CD4-positive, CD25-positive, alpha-beta regulatory T cell (primary cell): Measurements from ENCODE around the gene LCAT. TPM values are rescaled to one million over a fixed set of nuclear protein-coding genes. Genes with fewer than 3 reads are reported as not detected.

Source experiments
- ATAC-seq, 2 donors: fragments of 150-1000 bp; cut with Tn5 transposase; one replicate each; pipeline ENCODE4 v1.10.0; 2021; ENCODE audit warnings: low read depth in 2 of 2, moderate number of reproducible peaks in 2 of 2, moderate library complexity in 1 of 2
- DNase-seq, 3 donors: peaks; one replicate each; pipeline versions ENCODE4 v3.0.0 to v3.0.0-alpha.2; 2012 to 2022; ENCODE audit warnings: mixed read lengths in 1 of 3
- H3K27ac ChIP-seq: one replicate; pipeline ENCODE4 v1.7.0; 2013; ENCODE audit warnings: mild to moderate bottlenecking, low read length; ENCODE audit not compliant: insufficient read depth, poor library complexity, severe bottlenecking
- H3K27me3 ChIP-seq: one replicate; pipeline ENCODE4 v1.7.0; 2013; ENCODE audit warnings: low read length; ENCODE audit not compliant: control insufficient read depth, insufficient read depth
- H3K36me3 ChIP-seq: one replicate; pipeline ENCODE4 v1.7.0; 2013; ENCODE audit warnings: mild to moderate bottlenecking, low read length, moderate library complexity; ENCODE audit not compliant: control insufficient read depth, insufficient read depth
- H3K4me1 ChIP-seq: 2 replicates; pipeline ENCODE4 v1.7.0; 2013; ENCODE audit warnings: mild to moderate bottlenecking, low read length; ENCODE audit not compliant: insufficient read depth, control insufficient read depth, poor library complexity, severe bottlenecking
- H3K4me3 ChIP-seq: one replicate; pipeline ENCODE4 v1.7.0; 2013; ENCODE audit warnings: low read depth, mild to moderate bottlenecking, low read length, moderate library complexity
- H3K9me3 ChIP-seq, 2 experiments: 1 replicate in 1 of 2; 2 replicates in 1 of 2; pipeline ENCODE4 v1.7.0; 2013; ENCODE audit warnings: low read length in 2 of 2, mild to moderate bottlenecking in 1 of 2, moderate library complexity in 1 of 2; ENCODE audit not compliant: control insufficient read depth in 2 of 2
- H3K27ac Mint-ChIP-seq, 3 donors: one replicate each; pipeline ENCODE4 v1.8.0; 2020 to 2022; ENCODE audit warnings: mild to moderate bottlenecking in 3 of 3, mixed read lengths in 3 of 3, moderate library complexity in 2 of 3
- H3K27me3 Mint-ChIP-seq: one replicate; pipeline ENCODE4 v1.8.0; 2022; ENCODE audit warnings: mild to moderate bottlenecking, mixed read lengths
- H3K36me3 Mint-ChIP-seq: one replicate; pipeline ENCODE4 v1.8.0; 2020; ENCODE audit warnings: mixed read lengths
- H3K4me1 Mint-ChIP-seq, 4 donors: one replicate each; pipeline ENCODE4 v1.8.0; 2020 to 2022; ENCODE audit warnings: mixed read lengths in 4 of 4, mild to moderate bottlenecking in 1 of 4
- H3K4me3 Mint-ChIP-seq, 4 donors: one replicate each; pipeline ENCODE4 v1.8.0; 2020 to 2022; ENCODE audit warnings: mild to moderate bottlenecking in 4 of 4, mixed read lengths in 4 of 4, moderate library complexity in 3 of 4
- H3K9me3 Mint-ChIP-seq, 7 donors: one replicate each; pipeline ENCODE4 v1.8.0; 2020 to 2022; ENCODE audit warnings: mixed read lengths in 7 of 7, mild to moderate bottlenecking in 3 of 7, moderate library complexity in 2 of 7
- polyA plus RNA-seq, 4 donors: library from polyadenylated mRNA; unstranded; fragments of 300-500 nt; fragmentation: Illumina TruSeq; gene quantifications; one replicate each; pipeline ENCODE4 v1.2.3, GENCODE V29; 2021
- total RNA-seq: library from RNA; stranded (reverse); gene quantifications from one replicate; pipeline ENCODE4 v1.2.3, GENCODE V29; 2022

LCAT gene
- total and polyA plus RNA-seq, 5 donors from 2014 or later: 0.25 to 11.0 (median 0.76) TPM

DNA sequence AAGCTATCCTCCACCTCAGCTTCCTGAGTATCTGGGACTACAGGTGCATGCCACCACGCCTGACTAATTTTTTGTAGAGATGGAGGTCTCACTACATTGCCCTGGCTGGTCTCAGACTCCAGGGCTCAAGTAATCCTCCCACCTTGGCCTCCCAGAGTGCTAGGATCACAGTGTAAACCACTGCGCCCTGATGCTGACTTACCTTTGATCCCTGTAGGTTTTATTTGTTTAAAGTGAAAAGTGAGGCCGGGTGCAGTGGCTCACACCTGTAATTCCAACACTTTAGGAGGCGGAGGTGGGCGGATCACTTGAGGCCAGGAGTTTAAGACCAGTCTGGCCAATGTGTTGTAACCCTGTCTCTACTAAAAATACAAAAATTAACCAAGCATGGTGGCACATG, 42.2 kb downstream of the LCAT start:
- Histone ChIP-seq H3K27me3 (no peaks in the 10 kb centered on the region), H3K4me1 (no peaks in the 10 kb centered on the region), H3K27ac (no peak overlapping the region), H3K4me3 (no peak overlapping the region), H3K36me3 (no peaks in the 10 kb centered on the region), H3K9me3 (no peaks in the 10 kb centered on the region)
- H3K27me3 Mint-ChIP-seq: no peaks in the 10 kb centered on the region
- H3K9me3 Mint-ChIP-seq: no peaks in the 10 kb centered on the region
- H3K4me3 Mint-ChIP-seq: no peak overlapping the region
- no peak for DNase-seq
- no peak overlapping the region for H3K27ac Mint-ChIP-seq
- peaks cover 9% of the 10 kb centered on the region for H3K36me3 Mint-ChIP-seq
- no peak for ATAC-seq
- H3K4me1 Mint-ChIP-seq: peaks cover 6 to 41% (median 23%) of the 10 kb centered on the region in 4 donors

DNA sequence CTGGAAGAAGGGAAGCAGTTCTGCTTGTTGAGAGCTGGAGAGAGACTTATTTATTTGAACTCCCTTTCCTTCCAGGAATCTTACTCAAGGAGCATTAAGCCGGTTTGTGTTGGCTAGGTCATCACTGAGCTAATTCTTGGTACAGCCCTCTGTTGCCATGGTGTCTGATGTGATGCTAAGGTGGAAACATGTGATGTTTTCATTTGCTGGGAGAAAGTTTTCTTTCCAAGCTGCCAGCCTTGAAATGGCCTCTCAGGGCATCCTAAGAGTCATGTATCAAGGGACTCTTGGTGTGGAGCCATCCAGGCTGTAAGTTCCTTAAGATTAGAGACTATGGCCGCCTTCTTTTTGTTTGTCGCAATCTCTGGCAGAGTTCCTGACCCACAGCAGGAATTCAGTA, 46.7 kb downstream of the LCAT start:
- peaks cover 4% of the 10 kb centered on the region for H3K36me3 Mint-ChIP-seq
- no peak overlapping the region for H3K27ac Mint-ChIP-seq
- no peaks in the 10 kb centered on the region for H3K36me3 ChIP-seq
- peaks cover 14 to 68% (median 41%) of the 10 kb centered on the region in 4 donors for H3K4me1 Mint-ChIP-seq
- no peaks in the 10 kb centered on the region for H3K9me3 Mint-ChIP-seq
- ATAC-seq: no peak
- H3K9me3 ChIP-seq: no peaks in the 10 kb centered on the region
- no peaks in the 10 kb centered on the region for H3K27me3 ChIP-seq
- H3K27me3 Mint-ChIP-seq: no peaks in the 10 kb centered on the region
- H3K4me1 ChIP-seq: peaks cover 18% of the 10 kb centered on the region
- peak overlapping the region in 1 of 4 donors; percentile 9 for H3K4me3 Mint-ChIP-seq
- no peak for DNase-seq
- H3K4me3 ChIP-seq: no peak overlapping the region
- no peak overlapping the region for H3K27ac ChIP-seq

DNA sequence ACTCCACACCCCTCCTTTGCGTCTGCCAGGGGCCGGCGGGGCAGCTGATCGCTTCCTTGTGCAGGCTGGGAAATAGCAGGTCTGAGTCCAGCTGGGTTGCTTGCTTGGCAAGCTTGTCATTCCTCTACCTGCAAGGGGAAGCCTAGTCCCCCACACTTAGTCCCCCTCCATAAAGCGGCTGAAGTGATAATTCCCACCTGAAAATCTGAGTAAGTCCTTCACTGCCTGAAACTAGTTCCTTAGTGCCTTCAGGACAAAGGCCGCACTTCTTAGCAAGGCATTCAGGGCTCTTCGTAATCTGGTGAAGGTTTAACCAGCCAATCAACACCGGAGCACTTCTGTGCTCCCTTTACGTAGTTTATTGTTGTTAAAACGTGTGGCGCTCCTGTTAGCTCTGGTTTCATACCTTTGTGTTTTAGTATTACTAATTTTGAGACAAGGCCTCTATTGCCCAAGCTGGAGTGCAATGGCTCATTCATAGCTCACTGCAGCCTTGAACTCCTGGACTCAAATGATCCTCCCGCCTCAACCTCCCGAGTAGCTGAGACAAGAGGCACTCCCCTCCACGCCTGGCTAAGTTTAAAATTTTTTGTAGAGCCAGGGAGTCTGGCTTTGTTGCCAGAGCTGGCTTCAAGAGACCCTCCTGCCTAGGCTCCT, 50.0 kb downstream of the LCAT start:
- DNase-seq: peak in 1 of 3 donors; percentile 45
- H3K27me3 Mint-ChIP-seq: no peaks in the 10 kb centered on the region
- H3K4me3 Mint-ChIP-seq: peak overlapping the region; percentile 95 to 99 (median 98)
- peaks cover 14 to 55% (median 32%) of the 10 kb centered on the region in 4 donors for H3K4me1 Mint-ChIP-seq
- Histone ChIP-seq H3K27me3 (no peaks in the 10 kb centered on the region), H3K27ac (peak overlapping the region; percentile 86), H3K36me3 (no peaks in the 10 kb centered on the region), H3K4me3 (peak overlapping the region; percentile 87), H3K4me1 (peaks cover 18% of the 10 kb centered on the region), H3K9me3 (no peaks in the 10 kb centered on the region)
- H3K9me3 Mint-ChIP-seq: no peaks in the 10 kb centered on the region
- H3K27ac Mint-ChIP-seq: peak overlapping the region; percentile 80 to 97 (median 97)
- H3K36me3 Mint-ChIP-seq: no peaks in the 10 kb centered on the region
- no peak for ATAC-seq

DNA sequence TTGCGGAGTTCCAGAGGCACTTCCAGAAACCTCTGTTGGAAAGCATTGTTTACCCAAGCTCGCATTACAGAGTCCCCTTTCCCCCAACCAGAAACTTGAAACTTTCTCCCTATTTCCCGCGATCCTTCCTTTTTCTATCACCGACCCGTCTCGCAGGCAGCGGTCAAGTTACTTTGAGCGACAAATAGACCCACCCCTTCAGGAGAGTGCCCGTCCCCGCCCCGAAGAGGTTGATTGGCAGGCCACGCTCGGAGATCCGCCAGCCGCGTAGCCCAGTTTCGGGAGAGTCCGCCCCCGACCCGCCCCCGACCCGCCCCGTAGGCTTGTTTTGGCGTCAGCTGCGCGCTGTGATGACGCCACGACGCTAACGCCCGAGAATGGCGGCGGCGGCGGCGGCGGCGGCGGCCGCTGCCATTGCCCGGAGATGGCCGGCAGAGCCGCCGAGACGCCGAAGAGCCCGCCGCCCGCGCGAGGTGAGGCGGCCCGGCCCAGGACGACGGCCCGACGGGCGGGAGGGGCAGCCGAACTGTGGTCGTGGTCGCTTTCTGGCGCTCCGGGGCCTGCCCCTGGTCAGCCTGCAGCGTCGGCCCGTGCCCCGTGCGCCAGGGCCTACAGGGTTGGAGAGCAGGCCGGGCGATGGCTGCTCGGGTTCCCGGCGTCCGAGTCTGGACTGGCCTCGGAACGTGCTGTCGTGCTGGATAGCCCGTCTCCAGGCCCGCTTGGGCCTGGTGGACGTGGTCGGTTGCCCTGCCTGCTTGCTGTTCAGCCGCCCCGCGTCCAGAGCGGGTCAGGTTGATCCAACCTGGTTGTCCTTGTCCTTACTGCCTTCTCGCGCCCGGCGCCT, 50.8 kb downstream of the LCAT start, which contains the start of gene PSKH1:
TSS of gene PSKH1 (plus strand) at position 356 of the 844 bp plus-strand sequence. CDS start 15,496 bp downstream, outside the sequence.
- H3K4me1 Mint-ChIP-seq: peaks cover 14 to 49% (median 32%) of the 10 kb centered on the region in 4 donors
- H3K4me3 Mint-ChIP-seq: peak within 1 kb of the TSS; percentile 95 to 99 (median 98)
- Histone ChIP-seq H3K36me3 (no peaks in the 10 kb centered on the region), H3K27ac (peak within 1 kb of the TSS; percentile 86), H3K27me3 (no peaks in the 10 kb centered on the region), H3K9me3 (no peaks in the 10 kb centered on the region), H3K4me1 (peaks cover 18% of the 10 kb centered on the region), H3K4me3 (peak within 1 kb of the TSS; percentile 93)
- DNase-seq (peak; percentile 89 to 96 (median 93)), ATAC-seq (peak; percentile 98 to 99)
- H3K9me3 Mint-ChIP-seq: no peaks in the 10 kb centered on the region
- H3K27ac Mint-ChIP-seq: peak within 1 kb of the TSS; percentile 80 to 97 (median 97)
- no peaks in the 10 kb centered on the region for H3K36me3 Mint-ChIP-seq
- H3K27me3 Mint-ChIP-seq: no peaks in the 10 kb centered on the region

DNA sequence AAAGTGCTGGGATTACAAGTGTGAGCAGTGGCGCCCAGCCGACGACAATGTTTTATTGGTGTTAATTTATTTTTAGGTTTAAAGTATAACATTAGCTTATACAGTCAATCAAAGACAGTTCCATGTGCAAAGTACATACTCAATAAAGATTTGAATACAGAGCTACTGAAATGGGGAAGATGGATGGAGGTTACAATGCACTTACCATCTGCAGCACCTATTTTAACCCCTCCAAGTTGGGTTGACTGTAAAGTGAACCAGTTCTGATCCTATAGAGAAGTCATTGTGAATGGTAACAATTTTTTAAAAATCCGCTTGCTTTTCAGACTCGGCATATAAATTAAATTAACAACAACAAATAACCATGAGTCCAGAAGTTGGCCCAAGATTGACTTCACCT, 51.5 kb downstream of the LCAT start:
- no peaks in the 10 kb centered on the region for H3K36me3 ChIP-seq
- ATAC-seq (no peak), DNase-seq (no peak)
- Mint-ChIP-seq H3K4me3 (peak overlapping the region; percentile 89 to 99 (median 92)), H3K9me3 (no peaks in the 10 kb centered on the region), H3K36me3 (no peaks in the 10 kb centered on the region), H3K27ac (peak overlapping the region in 2 of 3 donors; percentile 90 to 97), H3K4me1 (peaks cover 14 to 47% (median 30%) of the 10 kb centered on the region in 4 donors), H3K27me3 (no peaks in the 10 kb centered on the region)
- H3K27ac ChIP-seq: peak overlapping the region; percentile 86
- H3K9me3 ChIP-seq: no peaks in the 10 kb centered on the region
- H3K4me3 ChIP-seq: peak overlapping the region; percentile 93
- H3K27me3 ChIP-seq: no peaks in the 10 kb centered on the region
- peaks cover 18% of the 10 kb centered on the region for H3K4me1 ChIP-seq

Other genes starting within 250 kb of the LCAT start
- gene GFOD2, start 224.8 kb downstream of the LCAT start, total RNA-seq: 11.2 TPM
- 10 to 100 TPM in 3 of 4 donors, 1 to 10 TPM in 1; 9.0 to 12.1 (median 11.6) TPM for gene GFOD2, start 224.8 kb downstream of the LCAT start, polyA plus RNA-seq
- 29.4 TPM for gene RANBP10, start 137.6 kb downstream of the LCAT start, total RNA-seq
- gene RANBP10, start 137.6 kb downstream of the LCAT start, polyA plus RNA-seq: 10 to 100 TPM in 1 of 4 donors, 1 to 10 TPM in 3; 7.3 to 10.0 (median 8.0) TPM
- 0.39 TPM for gene TSNAXIP1, start 137.2 kb downstream of the LCAT start, total RNA-seq
- gene TSNAXIP1, start 137.2 kb downstream of the LCAT start, polyA plus RNA-seq: not detected
- 32.2 TPM for gene THAP11, start 101.8 kb downstream of the LCAT start, total RNA-seq
- gene THAP11, start 101.8 kb downstream of the LCAT start, polyA plus RNA-seq: 100 to 1,000 TPM; 132 to 166 (median 141) TPM
- gene NUTF2, start 97.2 kb downstream of the LCAT start, total RNA-seq: 48.5 TPM
- 100 to 1,000 TPM; 115 to 158 (median 131) TPM for gene NUTF2, start 97.2 kb downstream of the LCAT start, polyA plus RNA-seq
- gene CENPT, start 96.4 kb downstream of the LCAT start, total RNA-seq: 79.9 TPM
- gene CENPT, start 96.4 kb downstream of the LCAT start, polyA plus RNA-seq: 10 to 100 TPM; 13.5 to 17.1 (median 14.6) TPM
- gene EDC4, start 71.1 kb downstream of the LCAT start, total RNA-seq: 103 TPM
- gene EDC4, start 71.1 kb downstream of the LCAT start, polyA plus RNA-seq: 10 to 100 TPM; 24.7 to 42.3 (median 33.8) TPM
- 2.7 TPM for gene NRN1L, start 59.2 kb downstream of the LCAT start, total RNA-seq
- gene NRN1L, start 59.2 kb downstream of the LCAT start, polyA plus RNA-seq: under 1 TPM in 2 of 4 donors, not detected in 2; 0.37 to 0.65 TPM
- gene PSKH1, start 50.9 kb downstream of the LCAT start, total RNA-seq: 14.3 TPM
- gene PSKH1, start 50.9 kb downstream of the LCAT start, polyA plus RNA-seq: 10 to 100 TPM; 16.1 to 25.3 (median 23.3) TPM
- gene CTRL, start 12.3 kb downstream of the LCAT start, total RNA-seq: 8.0 TPM
- 1 to 10 TPM in 2 of 4 donors, under 1 TPM in 2; 0.21 to 2.9 (median 1.1) TPM for gene CTRL, start 12.3 kb downstream of the LCAT start, polyA plus RNA-seq
- 136 TPM for gene PSMB10, start 7.3 kb downstream of the LCAT start, total RNA-seq
- gene PSMB10, start 7.3 kb downstream of the LCAT start, polyA plus RNA-seq: 100 to 1,000 TPM; 478 to 673 (median 596) TPM
- 30.4 TPM for gene SLC12A4, start 24.5 kb upstream of the LCAT start, total RNA-seq
- 1 to 10 TPM; 5.0 to 6.4 (median 5.8) TPM for gene SLC12A4, start 24.5 kb upstream of the LCAT start, polyA plus RNA-seq
- gene DPEP3, start 36.4 kb upstream of the LCAT start, total RNA-seq: 0.44 TPM
- gene DPEP3, start 36.4 kb upstream of the LCAT start, polyA plus RNA-seq: under 1 TPM in 1 of 4 donors, not detected in 3; 0.19 TPM
- 52.4 TPM for gene DPEP2, start 55.4 kb upstream of the LCAT start, total RNA-seq
- 10 to 100 TPM; 52.2 to 70.0 (median 63.4) TPM for gene DPEP2, start 55.4 kb upstream of the LCAT start, polyA plus RNA-seq
- not detected for gene DPEP2NB, start 71.8 kb upstream of the LCAT start, total RNA-seq
- not detected for gene DPEP2NB, start 71.8 kb upstream of the LCAT start, polyA plus RNA-seq
- gene DDX28, start 79.1 kb upstream of the LCAT start, total RNA-seq: 14.9 TPM
- gene DDX28, start 79.1 kb upstream of the LCAT start, polyA plus RNA-seq: 10 to 100 TPM; 48.0 to 68.2 (median 63.9) TPM
- 15.2 TPM for gene DUS2, start 79.2 kb upstream of the LCAT start, total RNA-seq
- gene DUS2, start 79.2 kb upstream of the LCAT start, polyA plus RNA-seq: 10 to 100 TPM in 2 of 4 donors, 1 to 10 TPM in 2; 7.7 to 11.5 (median 10.3) TPM
- gene NFATC3, start 141.2 kb upstream of the LCAT start, total RNA-seq: 115 TPM
- 10 to 100 TPM; 52.0 to 67.5 (median 56.6) TPM for gene NFATC3, start 141.2 kb upstream of the LCAT start, polyA plus RNA-seq